HG03108 (cell line): ENCODE measurements around the gene CCT3.

Experiments used
- ATAC-seq: cut with Tn5 transposase; IDR thresholded peaks from one replicate; pipeline ENCODE4 v1.9.1; 2021; ENCODE audit warnings: moderate library complexity; ENCODE audit not compliant: unreplicated experiment

CCT3 gene

DNA sequence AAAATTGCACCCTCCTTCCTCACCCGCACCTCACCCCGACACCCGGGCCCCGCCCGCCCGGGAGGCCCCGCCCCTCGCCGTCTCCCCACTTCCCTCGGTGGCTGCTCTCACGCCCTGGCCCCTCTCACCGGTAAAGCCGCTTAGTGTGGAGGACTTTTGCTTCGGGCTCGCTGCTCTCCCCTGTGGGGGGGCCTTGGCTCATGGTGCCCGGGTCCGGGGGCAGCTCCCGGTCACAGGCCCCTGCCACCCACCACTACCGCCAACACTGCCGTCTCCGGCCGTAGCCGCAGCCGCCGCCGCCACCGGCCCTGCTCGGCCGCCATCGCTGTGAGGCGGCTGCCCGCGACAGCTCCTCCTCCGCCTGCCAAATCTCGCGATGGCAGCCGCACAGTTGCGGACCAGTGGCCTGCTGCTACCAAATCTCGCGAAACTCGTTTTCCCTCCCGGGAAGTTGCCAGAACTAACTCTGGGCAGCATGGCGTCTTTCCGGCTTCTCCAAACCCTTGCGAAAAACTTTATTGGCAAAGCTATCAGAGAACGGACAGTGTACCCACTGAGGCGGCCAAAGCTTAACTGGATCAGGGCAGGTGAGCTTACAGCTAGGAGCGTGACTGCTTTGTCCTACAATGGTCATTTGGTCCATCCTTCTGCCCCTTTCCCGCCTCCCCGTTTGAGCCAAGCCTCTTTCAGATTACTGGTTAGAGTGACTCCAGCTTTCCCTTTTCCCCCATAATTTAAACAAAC lies 55.4 kb downstream of the CCT3 start, which contains the start of gene SMG5:
Gene SMG5 (minus strand): TSS at position 347 of the 744 bp plus-strand sequence. CDS start 145 bp downstream, at position 202.
- ATAC-seq: peak; percentile 83

DNA sequence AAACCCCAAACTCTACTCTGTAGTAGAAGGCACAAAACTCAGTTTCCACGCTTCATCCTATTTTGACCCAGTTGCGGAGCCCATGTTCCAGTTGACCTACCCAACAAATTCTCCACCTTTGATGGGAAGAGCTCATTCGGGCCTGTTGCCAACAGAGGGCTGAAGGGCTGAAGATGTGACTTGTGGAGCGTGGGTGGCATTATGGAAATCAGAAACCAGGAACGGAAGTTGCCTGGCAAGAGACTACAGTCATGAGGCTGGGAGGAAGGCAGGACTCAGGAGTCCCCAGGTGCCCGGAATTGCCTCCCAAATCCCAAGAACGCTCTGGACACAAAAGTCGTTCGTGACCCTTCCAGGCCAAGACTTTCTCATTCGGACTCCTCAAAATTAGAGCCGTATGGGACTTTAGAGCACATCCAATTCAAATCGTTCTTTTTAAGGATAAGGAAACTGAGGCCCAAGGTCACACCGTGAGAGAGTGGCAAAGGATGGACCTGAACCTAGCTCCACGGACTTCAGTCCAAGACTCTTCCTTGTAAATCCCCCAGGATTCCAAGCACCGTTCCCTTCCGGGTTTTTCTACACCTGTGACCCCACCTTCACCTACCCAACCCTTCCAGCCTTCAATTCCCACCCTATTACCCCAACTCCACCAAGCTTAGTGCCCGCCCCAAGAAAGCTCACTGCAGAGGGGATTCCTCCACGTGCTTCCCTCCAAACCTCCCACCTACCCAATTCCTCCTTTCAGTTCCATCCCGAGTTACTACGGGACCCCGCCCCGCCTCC lies 56.2 kb downstream of the CCT3 start:
- ATAC-seq: no peak

DNA sequence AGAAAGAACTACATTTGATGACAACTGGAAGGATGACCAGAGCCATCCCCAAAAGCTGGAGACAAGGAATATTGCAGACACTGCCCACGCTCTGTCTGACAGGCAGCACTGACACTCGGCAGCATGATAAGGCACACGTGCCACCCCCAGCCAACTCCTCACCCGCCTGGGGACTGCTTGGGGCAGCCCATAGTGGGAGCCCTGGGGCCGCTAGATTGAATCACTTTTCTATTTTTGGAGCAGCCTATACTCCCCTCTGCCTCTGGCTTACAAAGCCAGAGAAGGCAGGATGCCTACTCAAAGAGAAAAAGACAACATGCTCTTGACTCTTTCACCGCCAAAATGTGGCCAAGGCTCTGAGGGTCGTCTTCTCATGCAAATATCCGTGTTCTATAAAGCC lies 56.8 kb downstream of the CCT3 start:
- ATAC-seq: peak; percentile 43

DNA sequence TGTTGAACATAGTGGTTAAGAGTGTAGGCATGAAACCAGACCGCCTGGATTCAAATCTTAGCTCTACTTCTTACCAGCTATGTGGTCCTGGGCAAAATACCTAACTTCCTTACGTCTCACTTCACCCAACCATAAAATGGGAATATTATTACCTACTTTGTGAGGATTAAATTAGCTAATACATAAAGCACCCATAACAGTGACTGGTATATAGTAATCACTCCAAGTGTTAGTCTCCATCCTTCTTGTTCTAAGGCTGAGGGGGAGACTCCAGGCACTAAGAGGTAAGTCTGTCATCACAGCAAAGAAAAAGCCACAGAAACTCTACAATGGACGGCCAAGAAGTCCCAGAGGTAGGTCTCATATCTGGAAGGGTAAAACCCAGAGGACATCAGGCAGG lies 58.3 kb downstream of the CCT3 start:
- no peak for ATAC-seq

DNA sequence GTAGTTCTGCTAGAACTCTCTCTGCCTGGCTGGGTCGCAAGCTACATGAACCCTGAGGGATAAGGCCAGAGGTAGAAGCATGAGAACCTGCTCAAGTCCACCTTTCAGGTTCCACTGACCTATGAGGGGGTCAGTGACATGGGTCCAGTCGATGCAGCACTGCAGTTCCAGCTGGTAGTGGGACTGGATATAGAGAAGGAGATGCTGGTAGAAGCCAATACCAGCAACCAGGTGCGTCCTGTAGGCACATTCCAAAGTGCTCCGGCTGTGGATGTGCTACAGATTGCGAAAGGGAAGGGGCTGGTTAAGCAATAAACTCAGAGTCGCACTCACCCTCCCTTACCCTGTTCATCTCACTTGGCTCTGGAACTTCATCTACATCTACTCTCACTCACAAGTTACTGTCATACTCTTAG lies 61.1 kb downstream of the CCT3 start:
- no peak for ATAC-seq

DNA sequence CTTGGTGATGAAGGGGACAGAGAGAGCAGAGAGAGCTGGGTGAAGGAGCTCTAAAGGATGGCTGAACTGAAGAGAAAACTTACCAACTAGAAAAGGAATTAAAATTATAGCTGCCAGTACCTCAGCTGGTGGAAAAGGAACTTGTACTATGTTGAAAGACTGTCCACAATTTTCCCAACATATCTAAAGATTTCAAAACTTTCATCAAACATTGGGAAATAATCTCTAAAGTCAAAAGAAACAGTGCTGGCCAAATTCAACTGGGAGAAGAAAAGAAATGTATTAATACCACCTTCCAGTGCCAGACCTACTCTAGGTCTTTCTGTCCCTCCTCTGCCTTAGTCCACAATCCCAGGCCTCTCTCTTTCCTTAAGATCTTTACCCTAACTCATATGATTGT lies 61.6 kb downstream of the CCT3 start:
- ATAC-seq: no peak

DNA sequence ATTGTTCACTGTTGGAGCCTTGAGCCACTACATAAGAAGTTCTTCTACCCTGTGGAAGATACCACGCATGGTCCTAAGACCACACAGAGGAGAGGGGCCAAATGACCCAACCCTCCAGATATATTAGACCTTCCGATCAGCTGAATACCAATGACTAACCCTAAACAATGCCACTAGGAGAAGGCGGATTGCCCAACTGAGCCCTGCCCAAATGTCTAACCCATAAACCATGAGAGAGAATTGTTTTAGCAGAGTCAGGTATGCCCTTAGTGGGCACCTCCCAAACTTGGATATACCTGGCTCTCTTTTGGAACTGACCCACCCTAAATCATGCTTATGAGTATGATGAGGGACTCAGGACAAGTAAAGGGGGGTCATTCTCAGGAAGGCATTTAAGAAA lies 67.8 kb downstream of the CCT3 start:
- no peak for ATAC-seq

DNA sequence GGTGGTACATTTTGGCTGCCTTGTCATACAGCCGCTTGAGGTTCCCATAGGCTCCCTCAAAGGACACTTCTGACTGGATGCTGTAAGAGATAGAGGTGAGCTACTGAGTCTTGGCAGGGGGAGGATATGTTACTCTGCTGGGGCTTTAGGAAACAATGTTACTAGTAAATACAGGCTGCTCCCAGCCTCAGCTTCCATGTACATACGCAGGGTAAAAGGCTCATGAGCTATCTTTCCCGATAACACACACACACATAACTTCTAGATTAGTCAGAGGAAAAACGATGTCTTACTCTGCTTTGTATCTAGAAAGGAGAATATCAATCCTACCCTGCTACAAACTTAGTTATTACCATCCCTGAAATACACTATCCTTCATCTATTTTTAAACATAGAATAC lies 69.8 kb downstream of the CCT3 start:
- no peak for ATAC-seq

DNA sequence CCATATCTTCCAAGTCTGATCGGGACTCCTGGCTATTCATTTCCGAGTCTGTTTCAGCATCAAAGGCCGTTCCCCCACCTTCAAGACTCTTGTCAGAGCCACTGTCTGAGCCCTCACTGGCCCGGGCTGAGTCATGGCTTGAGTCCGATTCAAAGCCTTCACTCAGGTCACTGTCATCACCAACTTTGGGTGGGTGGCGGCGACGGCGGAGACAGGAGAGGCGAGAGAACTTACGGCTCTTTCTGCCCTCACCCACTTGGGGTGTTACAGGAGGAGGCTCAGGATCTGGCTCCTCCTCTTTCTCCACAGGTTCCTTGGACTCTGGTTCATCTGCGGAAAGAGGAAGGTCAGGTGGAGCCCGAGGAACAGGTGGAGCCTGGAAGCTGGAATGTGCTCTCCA lies 72.0 kb downstream of the CCT3 start:
- no peak for ATAC-seq

DNA sequence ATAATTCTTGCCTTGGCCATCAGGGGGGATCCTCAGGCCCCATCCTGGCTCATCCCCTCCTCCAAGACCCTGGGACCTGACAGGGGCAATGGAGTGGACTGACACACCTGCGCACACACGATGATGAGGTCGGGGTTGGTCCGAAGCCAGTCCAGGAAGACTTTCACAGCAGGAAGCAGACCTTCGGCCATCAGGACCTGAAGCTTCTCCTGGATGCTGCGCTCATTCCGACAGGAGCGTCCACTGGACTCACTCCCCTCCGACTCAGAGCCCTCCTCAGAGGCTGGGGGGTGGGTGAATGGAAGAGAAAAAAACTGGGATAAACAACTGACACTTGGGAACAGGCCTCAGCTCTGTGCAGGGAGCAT lies 74.8 kb downstream of the CCT3 start:
- no peak for ATAC-seq

DNA sequence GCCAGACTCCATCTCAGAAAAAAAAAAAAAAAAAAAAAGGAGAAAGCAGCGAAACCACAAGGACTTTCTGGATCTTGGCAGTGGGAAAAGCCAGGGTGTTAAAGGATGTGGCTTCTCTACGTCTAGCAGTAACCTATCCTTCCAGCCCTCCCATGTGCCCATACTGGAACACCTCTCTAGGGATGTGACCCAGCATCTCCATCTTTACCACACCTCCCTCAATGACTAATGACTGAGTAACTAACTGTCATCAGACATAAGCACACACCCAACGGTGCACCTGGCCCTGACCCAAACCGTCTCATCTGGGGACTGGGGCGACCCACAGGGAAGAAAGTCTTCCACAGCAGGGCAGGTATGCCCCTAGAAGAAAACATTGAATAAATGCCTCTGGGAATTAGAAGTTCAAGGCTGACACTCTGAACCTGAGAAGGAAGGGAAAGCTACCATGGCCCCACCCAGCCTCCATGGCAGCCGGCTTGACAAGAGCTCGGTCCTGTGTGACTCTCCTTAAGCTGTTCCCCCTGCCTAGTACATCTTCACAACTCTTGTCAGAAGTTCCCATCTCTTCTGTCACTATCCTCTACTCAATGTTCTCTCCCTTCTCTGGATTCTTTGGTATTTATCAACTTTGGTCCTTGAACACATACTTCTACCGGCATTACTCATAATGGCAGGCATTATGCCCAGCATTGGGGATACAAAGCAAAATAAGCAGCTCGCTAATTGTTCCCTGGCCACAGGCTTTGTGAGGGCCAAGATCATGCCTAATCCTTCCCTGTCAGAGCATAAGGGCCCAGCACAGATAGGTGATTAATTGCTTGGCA lies 75.4 kb downstream of the CCT3 start:
- ATAC-seq: no peak

DNA sequence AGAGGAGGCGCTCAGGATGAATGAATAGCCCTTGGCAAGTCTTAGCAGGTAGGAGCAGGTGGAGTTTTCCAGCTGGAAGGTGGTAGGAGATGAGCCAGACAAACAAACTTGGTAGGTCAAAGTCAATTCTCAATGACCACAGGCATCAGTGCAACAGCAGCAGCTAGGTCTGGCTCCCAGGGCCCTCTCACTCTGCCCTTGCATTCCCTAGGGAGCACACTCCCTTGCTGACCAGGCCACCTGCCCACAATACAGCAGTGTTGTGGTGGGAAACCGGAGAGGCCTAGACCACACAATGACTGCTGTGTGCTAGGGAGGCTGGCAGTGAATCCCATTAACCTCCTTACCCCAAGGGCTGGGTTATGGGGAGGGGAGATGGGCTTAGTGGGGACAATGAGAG lies 77.2 kb downstream of the CCT3 start:
- no peak for ATAC-seq

DNA sequence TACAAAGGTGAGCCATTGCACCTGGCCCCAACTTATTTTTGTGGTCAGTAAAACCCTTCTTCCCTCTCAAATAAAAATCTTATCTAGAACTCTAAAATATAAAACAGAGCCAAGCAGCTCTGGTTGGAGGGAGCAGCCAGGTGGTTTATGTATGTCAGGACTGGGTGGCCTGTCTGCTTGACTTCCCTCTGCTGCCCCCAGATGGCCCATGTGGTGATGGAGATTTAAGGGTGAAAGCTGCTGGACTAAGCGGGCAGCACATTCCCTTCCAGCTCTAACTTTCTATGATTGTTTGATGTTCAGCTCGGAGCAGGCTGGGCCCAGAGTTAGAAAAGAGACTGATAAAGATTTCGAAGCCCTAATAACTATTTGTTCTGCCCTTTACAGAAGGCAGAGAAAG lies 78.3 kb downstream of the CCT3 start:
- ATAC-seq: no peak
